22Rv1 (cell line): ENCODE measurements around the gene MRGPRX2.

Experiments
- CTCF ChIP-seq: fragments of 450-650 bp; IDR thresholded peaks from 2 replicates; pipeline ENCODE4 v1.5.1; 2017; ENCODE audit warnings: mild to moderate bottlenecking
- ZFX ChIP-seq: fragments of 450-650 bp; IDR thresholded peaks from 2 replicates; pipeline ENCODE4 v1.6.1; 2017; ENCODE audit warnings: antibody characterized with exemption, borderline replicate concordance

GRCh38 chr11:19083166-19083565, 22.6 kb upstream of the MRGPRX2 start:
- TF ChIP-seq CTCF (no peak), ZFX (no peak)
